K562 (cell line): Measurements from ENCODE around the gene BBC3. TPM values are rescaled to one million over a fixed set of nuclear protein-coding genes. Genes with fewer than 3 reads are reported as not detected.
A peak's percentile ranks its signal among the peaks of the same experiment; 100 is the strongest.

Experiments
- ATF3 ChIP-seq, 2 experiments: fragments of 450-650 bp in 1 of 2; sonication (generic) in 1 of 2; formaldehyde crosslinking in 1 of 2; IDR thresholded peaks in 1 of 2; conservative IDR thresholded peaks in 1 of 2; 2 replicates each; pipeline versions ENCODE4 v1.6.1 to v1.8.1; 2016 to 2023; ENCODE audit warnings: mild to moderate bottlenecking in 2 of 2, moderate library complexity in 2 of 2, inconsistent platforms in 1 of 2, missing genetic modification reagents in 1 of 2
- CBFA2T2 ChIP-seq: fragments of 450-650 bp; conservative IDR thresholded peaks from 2 replicates; pipeline ENCODE4 v1.6.1; 2017; ENCODE audit warnings: mild to moderate bottlenecking
- CHD2 ChIP-seq: IDR thresholded peaks from 2 replicates; pipeline ENCODE4 v1.6.1; 2011; ENCODE audit warnings: low read depth, low read length
- ETV5 ChIP-seq: sonication (generic); formaldehyde crosslinking; IDR thresholded peaks from 2 replicates; pipeline ENCODE4 v1.4.0; 2020; ENCODE audit warnings: low read depth, mild to moderate bottlenecking, missing genetic modification reagents
- FIP1L1 ChIP-seq: fragments of 200-400 bp; formaldehyde crosslinking; IDR thresholded peaks from 2 replicates; pipeline ENCODE4 v1.6.1; 2018; ENCODE audit warnings: mild to moderate bottlenecking, low read depth, low read length; ENCODE audit not compliant: poor library complexity, severe bottlenecking
- FOSL1 ChIP-seq: fragments of 200-800 bp; sonication (Bioruptor generic); conservative IDR thresholded peaks from 2 replicates; pipeline ENCODE4 v1.6.1; 2016; ENCODE audit warnings: missing genetic modification characterization, missing compliant biosample characterization
- KLF10 ChIP-seq: fragments of 250-450 bp; sonication (Bioruptor Pico); IDR thresholded peaks from 2 replicates; pipeline ENCODE4 v1.6.1; 2021; ENCODE audit warnings: matching md5 sums
- LCOR ChIP-seq: sonication (generic); formaldehyde crosslinking; IDR thresholded peaks from 2 replicates; pipeline ENCODE4 v1.8.0; 2022; ENCODE audit warnings: mild to moderate bottlenecking, missing genetic modification reagents
- NELFE ChIP-seq: IDR thresholded peaks from 2 replicates; pipeline ENCODE4 v1.6.1; 2011; ENCODE audit warnings: mild to moderate bottlenecking; ENCODE audit not compliant: insufficient read depth, insufficient read length
- NR2C1 ChIP-seq, 2 experiments: fragments of 450-650 bp; IDR thresholded peaks; 2 replicates each; pipeline ENCODE4 v1.6.1; 2017; ENCODE audit warnings: mild to moderate bottlenecking in 2 of 2, antibody characterized with exemption in 1 of 2, inconsistent platforms in 1 of 2, missing compliant biosample characterization in 1 of 2, missing genetic modification characterization in 1 of 2
- PML ChIP-seq: IDR thresholded peaks from 2 replicates; pipeline ENCODE4 v1.6.1; 2012; ENCODE audit warnings: low read length, inconsistent platforms
- RBM34 ChIP-seq: fragments of 200-400 bp; formaldehyde crosslinking; IDR thresholded peaks from 2 replicates; pipeline ENCODE4 v1.6.1; 2018; ENCODE audit warnings: low read length, borderline replicate concordance; ENCODE audit not compliant: insufficient read depth
- RFX5 ChIP-seq: IDR thresholded peaks from 2 replicates; pipeline ENCODE4 v1.6.1; 2011; ENCODE audit warnings: low read depth, mild to moderate bottlenecking, improper control_type of control experiment, low read length
- SIN3A ChIP-seq, 2 experiments: fragments of 150-350 bp in 1 of 2; IDR thresholded peaks; 2 replicates each; pipeline ENCODE4 v1.6.1; 2011 to 2016; ENCODE audit warnings: borderline replicate concordance in 2 of 2, low read depth in 2 of 2, low read length in 2 of 2, mild to moderate bottlenecking in 2 of 2, moderate library complexity in 2 of 2; ENCODE audit not compliant: control insufficient read depth in 1 of 2
- SMARCC2 ChIP-seq: fragments of 450-650 bp; IDR thresholded peaks from 2 replicates; pipeline ENCODE4 v1.6.1; 2017; ENCODE audit warnings: antibody characterized with exemption, moderate library complexity, mild to moderate bottlenecking, low read depth
- SREBF1 ChIP-seq: fragments of 150-350 bp; IDR thresholded peaks from 2 replicates; pipeline ENCODE4 v1.6.1; 2014; ENCODE audit warnings: antibody characterized with exemption, low read depth, low read length, borderline replicate concordance
- SUPT5H ChIP-seq: fragments of 450-650 bp; IDR thresholded peaks from 2 replicates; pipeline ENCODE4 v1.6.1; 2016
- ZBTB7A ChIP-seq: IDR thresholded peaks from 2 replicates; pipeline ENCODE4 v1.6.1; 2011; ENCODE audit warnings: low read depth, mild to moderate bottlenecking, low read length, moderate library complexity, borderline replicate concordance; ENCODE audit not compliant: control insufficient read depth
- ZNF175 ChIP-seq: fragments of 200-800 bp; sonication (Bioruptor generic); IDR thresholded peaks from 2 replicates; pipeline ENCODE4 v1.6.1; 2016; ENCODE audit warnings: low read depth, mild to moderate bottlenecking, missing genetic modification characterization, missing compliant biosample characterization
- ZNF311 ChIP-seq: fragments of 250-450 bp; sonication (Bioruptor Pico); IDR thresholded peaks from 2 replicates; pipeline ENCODE4 v1.4.0; 2020; ENCODE audit warnings: mild to moderate bottlenecking, moderate library complexity
- polyA plus RNA-seq, 8 experiments: library from polyadenylated mRNA; depleted of rRNA in 4 of 8; stranded (reverse) in 5 of 8; unstranded in 3 of 8; fragments of >200 nt; fragmentation: Nextera tagmentation in 2 of 8; fragmentation: Illumina TruSeq in 1 of 8; extraction: Ambion mirVana in 2 of 8; extraction: Trizol in 1 of 8; gene quantifications; 2 replicates each; pipeline versions ENCODE4 v1.2.1 to v1.2.3, GENCODE V29; 2011 to 2014; ENCODE audit warnings: inconsistent platforms in 1 of 8, missing spikeins in 1 of 8
- total RNA-seq, 7 experiments: library from RNA; depleted of rRNA in 6 of 7; stranded (reverse); fragments of >200 nt in 6 of 7; fragmentation: Illumina TruSeq in 2 of 7; extraction: Trizol in 2 of 7; gene quantifications; 2 replicates each; pipeline versions ENCODE4 v1.2.1 to v1.2.3, GENCODE V29; 2011 to 2021; ENCODE audit warnings: low replicate concordance in 1 of 7
- TF ChIP-seq, protein P1 (sequence below): fragments of 450-650 bp; formaldehyde crosslinking; IDR thresholded peaks from 2 replicates; pipeline ENCODE4 v1.4.0; 2022; ENCODE audit warnings: missing genetic modification characterization
- TF ChIP-seq, protein P2 (sequence below): fragments of 250-450 bp; sonication (Bioruptor Pico); IDR thresholded peaks from 2 replicates; pipeline ENCODE4 v1.4.0; 2020; ENCODE audit warnings: mild to moderate bottlenecking, moderate library complexity, borderline replicate concordance

Gene BBC3
- total and polyA plus RNA-seq, 9 of the 15 experiments (the other 6 are each of a cell fraction or from before 2014, with no cell fraction given): 0.15 to 30.7 (median 4.8) TPM

- TF ChIP-seq NELFE (no peak), ZNF175 (CRISPR knock-in tag) (peak; percentile 96), FIP1L1 (no peak), CBFA2T2 (no peak), ZNF311 (CRISPR knock-in tag) (0 out of 2 replicates have a peak, but pooled peaks have one; percentile 49), RBM34 (no peak), SIN3A (IDR thresholded peaks at IDR 0.05; ENCODE audit: borderline replicate concordance in 2 of 2, control insufficient read depth in 1 of 2, low read depth in 2 of 2, low read length in 2 of 2) (no peak), SMARCC2 (no peak), ETV5 (CRISPR knock-in tag) (peak; percentile 69; the same call in 1 of the 2 replicates), CHD2 (no peak), NR2C1 (IDR thresholded peaks at IDR 0.05) (peak; percentile 23; the same call in 1 of the 2 replicates), NR2C1 (tag; IDR thresholded peaks at IDR 0.05) (peak; percentile 35), LCOR (CRISPR knock-in tag) (0 out of 2 replicates have a peak, but pooled peaks have one; percentile 26), PML (peak; percentile 32; the same call in 1 of the 2 replicates), SUPT5H (no peak), ZBTB7A (peak; percentile 35; the same call in 1 of the 2 replicates), SREBF1 (no peak), KLF10 (CRISPR knock-in tag) (no peak), RFX5 (no peak), FOSL1 (peak; percentile 54; the same call in 1 of the 2 replicates), ATF3 (IDR thresholded peaks at IDR 0.05) (peak; percentile 17; the same call in 1 of the 2 replicates), ATF3 (CRISPR knock-in tag; conservative IDR thresholded peaks at IDR 0.05) (peak; percentile 32; the same call in 1 of the 2 replicates)
- TF ChIP-seq, protein P1, sequence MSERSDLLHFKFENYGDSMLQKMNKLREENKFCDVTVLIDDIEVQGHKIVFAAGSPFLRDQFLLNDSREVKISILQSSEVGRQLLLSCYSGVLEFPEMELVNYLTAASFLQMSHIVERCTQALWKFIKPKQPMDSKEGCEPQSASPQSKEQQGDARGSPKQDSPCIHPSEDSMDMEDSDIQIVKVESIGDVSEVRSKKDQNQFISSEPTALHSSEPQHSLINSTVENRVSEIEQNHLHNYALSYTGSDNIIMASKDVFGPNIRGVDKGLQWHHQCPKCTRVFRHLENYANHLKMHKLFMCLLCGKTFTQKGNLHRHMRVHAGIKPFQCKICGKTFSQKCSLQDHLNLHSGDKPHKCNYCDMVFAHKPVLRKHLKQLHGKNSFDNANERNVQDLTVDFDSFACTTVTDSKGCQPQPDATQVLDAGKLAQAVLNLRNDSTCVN (CRISPR knock-in tag): no peak; the same call in 1 of the 2 replicates
- TF ChIP-seq, protein P2, sequence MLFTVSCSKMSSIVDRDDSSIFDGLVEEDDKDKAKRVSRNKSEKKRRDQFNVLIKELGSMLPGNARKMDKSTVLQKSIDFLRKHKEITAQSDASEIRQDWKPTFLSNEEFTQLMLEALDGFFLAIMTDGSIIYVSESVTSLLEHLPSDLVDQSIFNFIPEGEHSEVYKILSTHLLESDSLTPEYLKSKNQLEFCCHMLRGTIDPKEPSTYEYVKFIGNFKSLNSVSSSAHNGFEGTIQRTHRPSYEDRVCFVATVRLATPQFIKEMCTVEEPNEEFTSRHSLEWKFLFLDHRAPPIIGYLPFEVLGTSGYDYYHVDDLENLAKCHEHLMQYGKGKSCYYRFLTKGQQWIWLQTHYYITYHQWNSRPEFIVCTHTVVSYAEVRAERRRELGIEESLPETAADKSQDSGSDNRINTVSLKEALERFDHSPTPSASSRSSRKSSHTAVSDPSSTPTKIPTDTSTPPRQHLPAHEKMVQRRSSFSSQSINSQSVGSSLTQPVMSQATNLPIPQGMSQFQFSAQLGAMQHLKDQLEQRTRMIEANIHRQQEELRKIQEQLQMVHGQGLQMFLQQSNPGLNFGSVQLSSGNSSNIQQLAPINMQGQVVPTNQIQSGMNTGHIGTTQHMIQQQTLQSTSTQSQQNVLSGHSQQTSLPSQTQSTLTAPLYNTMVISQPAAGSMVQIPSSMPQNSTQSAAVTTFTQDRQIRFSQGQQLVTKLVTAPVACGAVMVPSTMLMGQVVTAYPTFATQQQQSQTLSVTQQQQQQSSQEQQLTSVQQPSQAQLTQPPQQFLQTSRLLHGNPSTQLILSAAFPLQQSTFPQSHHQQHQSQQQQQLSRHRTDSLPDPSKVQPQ (CRISPR knock-in tag): peak; percentile 43; the same call in 1 of the 2 replicates
Observed at GRCh38 chr19:47210689-47211316, 20.2 kb downstream of the BBC3 start (continued).
